Thoracic aorta (tissue), 2 donors: Measurements from ENCODE around the gene MYT1. TPM values are rescaled to one million over a fixed set of nuclear protein-coding genes. Genes with fewer than 3 reads are reported as not detected.

Experiments
- ATAC-seq: fragments of 150-250 bp; one replicate; pipeline ENCODE4 v1.8.0; 2017; ENCODE audit warnings: low read depth; ENCODE audit not compliant: insufficient number of reproducible peaks, low FRiP score
- DNase-seq: peaks from one replicate; pipeline ENCODE4 v3.0.0-alpha.2; 2020; ENCODE audit warnings: low spot score
- H3K27ac ChIP-seq, 2 donors: fragments of 200-600 bp; sonication (generic); 1 replicate in 1 of 2; 2 replicates in 1 of 2; pipeline ENCODE4 v1.5.1; 2016; ENCODE audit warnings: mild to moderate bottlenecking in 2 of 2, moderate library complexity in 2 of 2
- H3K27me3 ChIP-seq: fragments of 200-600 bp; sonication (generic); replicated peaks from 2 replicates; pipeline ENCODE4 v1.6.0; 2016; ENCODE audit warnings: mild to moderate bottlenecking; ENCODE audit not compliant: insufficient read depth
- H3K36me3 ChIP-seq: fragments of 200-600 bp; sonication (generic); one replicate; pipeline ENCODE4 v1.5.1; 2016
- H3K4me1 ChIP-seq, 2 donors: fragments of 200-600 bp; sonication (generic); 1 replicate in 1 of 2; 2 replicates in 1 of 2; pipeline versions ENCODE4 v1.5.1 to v1.6.0; 2016; ENCODE audit warnings: low read depth in 2 of 2, mild to moderate bottlenecking in 1 of 2; ENCODE audit not compliant: control insufficient read depth in 1 of 2
- H3K4me3 ChIP-seq: fragments of 200-600 bp; sonication (generic); 2 replicates; pipeline ENCODE4 v1.5.1; 2016; ENCODE audit warnings: mild to moderate bottlenecking
- H3K9me3 ChIP-seq: fragments of 200-600 bp; sonication (generic); 2 replicates; pipeline ENCODE4 v1.5.1; 2016
- total RNA-seq, 2 donors: library from RNA; depleted of rRNA; stranded (reverse); fragments of >200 nt; gene quantifications; one replicate each; pipeline versions ENCODE4 v1.1.0 to v1.2.3, GENCODE V29; 2016
- TF ChIP-seq, protein P1 (sequence below): fragments of 200-600 bp; sonication (generic); IDR thresholded peaks from one replicate; pipeline ENCODE4 v1.5.1; 2019; ENCODE audit warnings: antibody characterized with exemption

The MYT1 gene
- total RNA-seq, 2 donors from 2014 or later = not detected

GRCh38 chr20:64206614-64207013 is 42.4 kb downstream of the MYT1 start:
- no peak overlapping the region for H3K27ac ChIP-seq

GRCh38 chr20:64207641-64208590 is 43.7 kb downstream of the MYT1 start:
- H3K4me3 ChIP-seq = no peak overlapping the region
- TF ChIP-seq, protein P1, sequence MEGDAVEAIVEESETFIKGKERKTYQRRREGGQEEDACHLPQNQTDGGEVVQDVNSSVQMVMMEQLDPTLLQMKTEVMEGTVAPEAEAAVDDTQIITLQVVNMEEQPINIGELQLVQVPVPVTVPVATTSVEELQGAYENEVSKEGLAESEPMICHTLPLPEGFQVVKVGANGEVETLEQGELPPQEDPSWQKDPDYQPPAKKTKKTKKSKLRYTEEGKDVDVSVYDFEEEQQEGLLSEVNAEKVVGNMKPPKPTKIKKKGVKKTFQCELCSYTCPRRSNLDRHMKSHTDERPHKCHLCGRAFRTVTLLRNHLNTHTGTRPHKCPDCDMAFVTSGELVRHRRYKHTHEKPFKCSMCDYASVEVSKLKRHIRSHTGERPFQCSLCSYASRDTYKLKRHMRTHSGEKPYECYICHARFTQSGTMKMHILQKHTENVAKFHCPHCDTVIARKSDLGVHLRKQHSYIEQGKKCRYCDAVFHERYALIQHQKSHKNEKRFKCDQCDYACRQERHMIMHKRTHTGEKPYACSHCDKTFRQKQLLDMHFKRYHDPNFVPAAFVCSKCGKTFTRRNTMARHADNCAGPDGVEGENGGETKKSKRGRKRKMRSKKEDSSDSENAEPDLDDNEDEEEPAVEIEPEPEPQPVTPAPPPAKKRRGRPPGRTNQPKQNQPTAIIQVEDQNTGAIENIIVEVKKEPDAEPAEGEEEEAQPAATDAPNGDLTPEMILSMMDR = no peak
- H3K4me1 ChIP-seq = peaks cover 2 to 7% of the 10 kb centered on the region in 2 donors
- ATAC-seq (no peak), DNase-seq (no peak)
- H3K27ac ChIP-seq = no peak overlapping the region
- H3K9me3 ChIP-seq = no peaks in the 10 kb centered on the region
- no peaks in the 10 kb centered on the region for H3K27me3 ChIP-seq
- no peaks in the 10 kb centered on the region for H3K36me3 ChIP-seq

More at GRCh38 chr20:64206614-64207013, 42.4 kb downstream of the MYT1 start:
- Histone ChIP-seq H3K27me3 (no peaks in the 10 kb centered on the region), H3K4me1 (no peaks in the 10 kb centered on the region), H3K4me3 (no peak overlapping the region), H3K36me3 (no peaks in the 10 kb centered on the region), H3K9me3 (no peaks in the 10 kb centered on the region)
- DNase-seq = no peak
- no peak for ATAC-seq
- TF ChIP-seq, protein P1 = no peak

DNA sequence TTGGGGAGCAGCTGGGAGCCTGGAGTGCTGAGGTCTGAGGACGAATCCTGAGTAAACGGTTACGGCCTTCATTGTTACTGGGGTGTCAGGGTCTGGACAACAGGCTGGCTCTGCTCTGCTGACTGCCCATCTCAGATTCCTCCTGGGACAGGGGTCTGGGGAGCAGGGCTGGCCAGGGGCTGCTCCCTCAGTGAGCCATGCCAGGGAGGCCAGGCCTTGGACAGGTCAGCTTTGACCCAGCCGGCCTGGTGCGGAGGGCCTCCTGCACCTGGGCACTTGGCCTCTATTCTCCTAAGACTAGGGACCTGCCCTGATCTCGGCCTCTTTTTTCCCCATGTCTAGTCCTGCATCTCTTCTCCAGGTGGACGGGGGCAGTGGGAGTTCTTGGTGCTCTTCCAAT is 44.9 kb downstream of the MYT1 start:
- no peaks in the 10 kb centered on the region for H3K27me3 ChIP-seq
- H3K27ac ChIP-seq = no peak overlapping the region
- peaks cover 2 to 11% of the 10 kb centered on the region in 2 donors for H3K4me1 ChIP-seq
- H3K36me3 ChIP-seq = no peaks in the 10 kb centered on the region
- no peak overlapping the region for H3K4me3 ChIP-seq
- ATAC-seq = no peak
- TF ChIP-seq, protein P1 = no peak
- no peaks in the 10 kb centered on the region for H3K9me3 ChIP-seq
- DNase-seq = no peak

- H3K36me3 ChIP-seq = no peaks in the 10 kb centered on the region
- peaks cover 2 to 11% of the 10 kb centered on the region in 2 donors for H3K4me1 ChIP-seq
- TF ChIP-seq, protein P1 = no peak
- H3K9me3 ChIP-seq = no peaks in the 10 kb centered on the region
- H3K27me3 ChIP-seq = no peaks in the 10 kb centered on the region
- no peak for DNase-seq
- no peak overlapping the region for H3K4me3 ChIP-seq
- H3K27ac ChIP-seq = no peak overlapping the region
- ATAC-seq = no peak
Observed at GRCh38 chr20:64210656-64211369, 46.6 kb downstream of the MYT1 start.
